Stomach (tissue), 4 donors: Measurements from ENCODE around the gene RPL21.

Experiments used
- EP300 ChIP-seq: sonication (generic); formaldehyde crosslinking; IDR thresholded peaks from one replicate; pipeline ENCODE4 v1.6.1; 2017; ENCODE audit warnings: antibody characterized with exemption
- POLR2A ChIP-seq, 4 donors: fragments of 450-650 bp; IDR thresholded peaks; one replicate each; pipeline ENCODE4 v1.6.1; 2016; ENCODE audit warnings: antibody characterized with exemption in 4 of 4, control low read depth in 2 of 4, mild to moderate bottlenecking in 1 of 4, moderate library complexity in 1 of 4
- POLR2AphosphoS5 ChIP-seq, 3 donors: sonication (generic); formaldehyde crosslinking; IDR thresholded peaks; one replicate each; pipeline ENCODE4 v1.6.1; 2016; ENCODE audit warnings: antibody characterized with exemption in 3 of 3
- TF ChIP-seq, protein P1 (sequence below), 7 experiments: fragments of 450-650 bp in 4 of 7; fragments of 200-600 bp in 3 of 7; sonication (generic) in 3 of 7; IDR thresholded peaks; one replicate each; pipeline ENCODE4 v1.5.1; 2016 to 2019; ENCODE audit warnings: antibody characterized with exemption in 7 of 7, control low read depth in 2 of 7, mild to moderate bottlenecking in 1 of 7

DNA sequence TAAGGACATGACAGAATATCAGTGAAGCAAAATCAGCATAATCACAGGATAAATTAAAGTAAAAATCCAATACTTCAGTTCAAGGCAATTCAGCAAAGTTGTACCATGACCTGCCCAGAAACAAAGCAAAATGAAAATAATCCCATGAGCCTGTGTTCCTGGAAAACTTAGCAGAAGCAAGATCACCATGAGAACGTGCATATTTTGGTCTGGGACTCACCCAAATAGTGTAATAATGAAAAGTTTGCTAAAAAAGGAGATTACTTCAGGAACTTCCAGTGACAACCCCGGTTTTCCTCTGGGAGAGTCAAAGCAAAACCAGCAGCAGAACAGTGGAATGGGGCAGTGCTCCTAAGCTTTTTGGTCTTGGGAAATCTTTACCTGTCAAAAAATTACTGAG is 14.9 kb upstream of the RPL21 start:
- TF ChIP-seq POLR2AphosphoS5 (IDR thresholded peaks at IDR 0.05) (no peak), POLR2A (IDR thresholded peaks at IDR 0.05) (no peak), EP300 (no peak)
- TF ChIP-seq, protein P1, sequence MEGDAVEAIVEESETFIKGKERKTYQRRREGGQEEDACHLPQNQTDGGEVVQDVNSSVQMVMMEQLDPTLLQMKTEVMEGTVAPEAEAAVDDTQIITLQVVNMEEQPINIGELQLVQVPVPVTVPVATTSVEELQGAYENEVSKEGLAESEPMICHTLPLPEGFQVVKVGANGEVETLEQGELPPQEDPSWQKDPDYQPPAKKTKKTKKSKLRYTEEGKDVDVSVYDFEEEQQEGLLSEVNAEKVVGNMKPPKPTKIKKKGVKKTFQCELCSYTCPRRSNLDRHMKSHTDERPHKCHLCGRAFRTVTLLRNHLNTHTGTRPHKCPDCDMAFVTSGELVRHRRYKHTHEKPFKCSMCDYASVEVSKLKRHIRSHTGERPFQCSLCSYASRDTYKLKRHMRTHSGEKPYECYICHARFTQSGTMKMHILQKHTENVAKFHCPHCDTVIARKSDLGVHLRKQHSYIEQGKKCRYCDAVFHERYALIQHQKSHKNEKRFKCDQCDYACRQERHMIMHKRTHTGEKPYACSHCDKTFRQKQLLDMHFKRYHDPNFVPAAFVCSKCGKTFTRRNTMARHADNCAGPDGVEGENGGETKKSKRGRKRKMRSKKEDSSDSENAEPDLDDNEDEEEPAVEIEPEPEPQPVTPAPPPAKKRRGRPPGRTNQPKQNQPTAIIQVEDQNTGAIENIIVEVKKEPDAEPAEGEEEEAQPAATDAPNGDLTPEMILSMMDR (IDR thresholded peaks at IDR 0.05) = no peak
